Adrenal gland (tissue), 5 donors: ENCODE results near the gene ZNF644.

Source experiments
- CTCF ChIP-seq, 6 experiments: fragments of 450-650 bp in 4 of 6; fragments of 200-600 bp in 2 of 6; sonication (generic) in 1 of 6; IDR thresholded peaks; 1 replicate in 5 of 6; 2 replicates in 1 of 6; pipeline versions ENCODE4 v1.5.1 to v1.8.0; 2016 to 2021; ENCODE audit warnings: antibody characterized with exemption in 6 of 6, mild to moderate bottlenecking in 2 of 6, moderate library complexity in 1 of 6
- POLR2A ChIP-seq, 2 donors: fragments of 450-650 bp; IDR thresholded peaks; one replicate each; pipeline ENCODE4 v1.6.1; 2017; ENCODE audit warnings: antibody characterized with exemption in 2 of 2, mild to moderate bottlenecking in 2 of 2, moderate library complexity in 1 of 2
- donor health status: DM: no; HTN: no; CAD: no.

- TF ChIP-seq CTCF (IDR thresholded peaks at IDR 0.05) (no peak), POLR2A (IDR thresholded peaks at IDR 0.05) (no peak)
Observed at GRCh38 chr1:91059157-91059556, 37.3 kb upstream of the ZNF644 start.
